ENCODE data around the gene RASL10B.

The RASL10B gene

GRCh38 chr17:35717475-35717874, 14.0 kb upstream of the RASL10B start:
- Histone ChIP-seq H3K36me3 (ENCODE audit: insufficient read depth) (0 out of 2 replicates have a peak, but pooled peaks cover under 1% of the 10 kb centered on the region), H3K4me1 (ENCODE audit: low read depth, poor library complexity, severe bottlenecking) (no peaks in the 10 kb centered on the region), H2AFZ (ENCODE audit: low read depth) (no peak overlapping the region), H4K20me1 (ENCODE audit: insufficient read depth) (no peaks in the 10 kb centered on the region), H3K27ac (no peak overlapping the region), H3K79me2 (ENCODE audit: insufficient read depth, low read depth) (no peaks in the 10 kb centered on the region), H3K27me3 (ENCODE audit: insufficient read depth, low read depth) (no peaks in the 10 kb centered on the region), H3K9ac (no peak overlapping the region), H3K4me2 (no peak overlapping the region), H3K4me3 (IDR thresholded peaks at IDR 0.05; ENCODE audit: insufficient read depth, low read depth, low read length) (no peak overlapping the region)
- TF ChIP-seq CTCF (conservative IDR thresholded peaks at IDR 0.05; ENCODE audit: low read depth, low read length): no peak

- Histone ChIP-seq H3K36me3 (ENCODE audit: insufficient read depth) (peaks cover 4% of the 10 kb centered on the region; the same call in 1 of the 2 replicates), H3K9ac (no peak overlapping the region), H2AFZ (ENCODE audit: low read depth) (no peak overlapping the region), H4K20me1 (ENCODE audit: insufficient read depth) (no peaks in the 10 kb centered on the region), H3K4me3 (IDR thresholded peaks at IDR 0.05; ENCODE audit: insufficient read depth, low read depth, low read length) (no peak overlapping the region), H3K4me2 (no peak overlapping the region), H3K27me3 (ENCODE audit: insufficient read depth, low read depth) (no peaks in the 10 kb centered on the region), H3K4me1 (ENCODE audit: low read depth, poor library complexity, severe bottlenecking) (no peaks in the 10 kb centered on the region), H3K79me2 (ENCODE audit: insufficient read depth, low read depth) (no peaks in the 10 kb centered on the region), H3K27ac (no peak overlapping the region)
- no peak for TF ChIP-seq CTCF (conservative IDR thresholded peaks at IDR 0.05; ENCODE audit: low read depth, low read length)
Observed at GRCh38 chr17:35723735-35724134, 7.7 kb upstream of the RASL10B start.

- Histone ChIP-seq H3K4me2 (no peak overlapping the region), H3K36me3 (ENCODE audit: insufficient read depth) (peaks cover 4% of the 10 kb centered on the region; the same call in 1 of the 2 replicates), H3K4me1 (ENCODE audit: low read depth, poor library complexity, severe bottlenecking) (no peaks in the 10 kb centered on the region)
Observed at GRCh38 chr17:35725058-35725457, 6.4 kb upstream of the RASL10B start.

GRCh38 chr17:35725802-35726126, 5.7 kb upstream of the RASL10B start:
- Histone ChIP-seq H3K27ac (no peak overlapping the region), H3K4me2 (no peak overlapping the region), H2AFZ (ENCODE audit: low read depth) (no peak overlapping the region), H3K79me2 (ENCODE audit: insufficient read depth, low read depth) (no peaks in the 10 kb centered on the region), H3K4me1 (ENCODE audit: low read depth, poor library complexity, severe bottlenecking) (no peaks in the 10 kb centered on the region), H3K36me3 (ENCODE audit: insufficient read depth) (peaks cover 4% of the 10 kb centered on the region; the same call in 1 of the 2 replicates), H3K4me3 (IDR thresholded peaks at IDR 0.05; ENCODE audit: insufficient read depth, low read depth, low read length) (no peak overlapping the region), H4K20me1 (ENCODE audit: insufficient read depth) (no peaks in the 10 kb centered on the region), H3K27me3 (ENCODE audit: insufficient read depth, low read depth) (no peaks in the 10 kb centered on the region), H3K9ac (no peak overlapping the region)
- TF ChIP-seq CTCF (conservative IDR thresholded peaks at IDR 0.05; ENCODE audit: low read depth, low read length): no peak

More at GRCh38 chr17:35725058-35725457, 6.4 kb upstream of the RASL10B start:
- Histone ChIP-seq H3K27me3 (ENCODE audit: insufficient read depth, low read depth) (no peaks in the 10 kb centered on the region), H2AFZ (ENCODE audit: low read depth) (no peak overlapping the region), H3K27ac (no peak overlapping the region), H3K79me2 (ENCODE audit: insufficient read depth, low read depth) (no peaks in the 10 kb centered on the region), H3K4me3 (IDR thresholded peaks at IDR 0.05; ENCODE audit: insufficient read depth, low read depth, low read length) (no peak overlapping the region), H4K20me1 (ENCODE audit: insufficient read depth) (no peaks in the 10 kb centered on the region), H3K9ac (no peak overlapping the region)
- TF ChIP-seq CTCF (conservative IDR thresholded peaks at IDR 0.05; ENCODE audit: low read depth, low read length): no peak
